Measurements from ENCODE around the gene TTLL5. TPM values are rescaled to one million over a fixed set of nuclear protein-coding genes. Genes with fewer than 3 reads are reported as not detected.
"Not testable (repeated sequence)": the region's sequence is repeated elsewhere in the genome, so short reads cannot be mapped to it uniquely, and the experiment has no call there.

TTLL5 gene
- total RNA-seq, 1 donor from 2014 or later: 36.9 TPM

DNA sequence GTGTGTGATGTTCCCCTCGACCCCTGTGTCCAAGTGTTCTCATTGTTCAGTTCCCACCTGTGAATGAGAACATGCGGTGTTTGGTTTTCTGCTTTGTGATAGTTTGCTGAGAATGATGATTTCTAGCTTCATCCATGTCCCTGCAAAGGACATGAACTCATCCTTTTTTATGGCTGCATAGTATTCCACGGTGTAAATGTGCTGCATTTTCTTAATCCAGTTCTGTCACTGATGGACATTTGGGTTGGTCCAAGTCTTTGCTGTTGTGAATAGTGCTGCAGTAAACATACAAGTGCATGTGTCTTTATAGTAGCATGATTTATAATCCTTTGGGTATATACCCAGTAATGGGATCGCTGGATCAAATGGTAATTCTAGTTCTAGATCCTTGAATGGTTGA is 259.4 kb downstream of the TTLL5 start:
- not testable (repeated sequence) for DNase-seq

DNA sequence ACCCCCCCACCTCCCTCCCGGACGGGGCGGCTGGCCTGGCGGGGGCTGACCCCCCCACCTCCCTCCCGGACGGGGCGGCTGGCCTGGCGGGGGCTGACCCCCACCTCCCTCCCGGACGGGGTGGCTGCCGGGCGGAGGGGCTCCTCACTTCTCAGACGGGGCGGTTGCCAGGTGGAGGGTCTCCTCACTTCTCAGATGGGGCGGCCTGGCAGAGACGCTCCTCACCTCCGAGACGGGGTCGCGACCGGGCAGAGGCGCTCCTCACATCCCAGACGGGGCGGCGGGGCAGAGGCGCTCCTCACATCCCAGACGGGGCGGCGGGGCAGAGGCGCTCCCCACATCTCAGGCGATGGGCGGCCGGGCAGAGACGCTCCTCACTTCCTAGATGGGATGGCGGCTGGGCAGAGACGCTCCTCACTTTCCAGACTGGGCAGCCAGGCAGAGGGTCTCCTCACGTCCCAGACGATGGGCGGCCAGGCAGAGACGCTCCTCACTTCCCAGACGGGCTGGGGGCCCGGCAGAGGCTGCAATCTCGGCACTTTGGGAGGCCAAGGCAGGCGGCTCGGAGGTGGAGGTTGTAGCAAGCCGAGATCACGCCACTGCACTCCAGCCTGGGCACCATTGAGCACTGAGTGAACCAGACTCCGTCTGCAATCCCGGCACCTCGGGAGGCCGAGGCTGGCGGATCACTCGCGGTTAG is 264.2 kb downstream of the TTLL5 start:
- not testable (repeated sequence) for DNase-seq

DNA sequence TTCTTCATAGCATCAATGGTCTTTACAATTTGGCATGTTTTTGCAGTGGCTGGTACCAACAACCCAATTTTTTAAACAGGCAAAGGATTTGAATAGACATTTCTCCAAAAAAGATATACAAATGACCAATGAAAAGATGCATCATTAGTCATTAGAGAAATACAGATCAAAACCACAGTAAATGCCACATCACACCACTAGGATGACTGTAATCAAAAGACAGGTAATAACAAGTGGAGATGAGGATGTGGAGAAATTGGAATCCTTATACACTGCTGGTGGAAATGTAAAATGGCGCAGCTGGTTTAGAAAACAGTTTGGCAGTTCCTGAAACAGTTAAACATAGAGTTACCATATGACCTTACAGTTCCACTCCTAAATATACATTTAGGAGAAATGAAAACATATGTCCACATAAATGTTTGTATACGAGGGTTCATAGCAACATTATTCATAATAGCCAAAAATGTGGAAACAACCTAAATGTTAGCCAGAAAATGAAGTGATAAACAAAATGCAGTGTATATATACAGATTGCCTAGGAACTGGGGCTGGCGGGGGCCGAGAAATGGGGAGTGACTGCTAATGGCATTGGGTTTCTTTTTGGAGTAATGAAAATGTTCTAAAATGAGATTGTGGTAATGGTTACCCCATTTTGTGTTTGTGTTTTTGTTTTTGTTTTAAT is 265.5 kb downstream of the TTLL5 start:
- no peak for DNase-seq

DNA sequence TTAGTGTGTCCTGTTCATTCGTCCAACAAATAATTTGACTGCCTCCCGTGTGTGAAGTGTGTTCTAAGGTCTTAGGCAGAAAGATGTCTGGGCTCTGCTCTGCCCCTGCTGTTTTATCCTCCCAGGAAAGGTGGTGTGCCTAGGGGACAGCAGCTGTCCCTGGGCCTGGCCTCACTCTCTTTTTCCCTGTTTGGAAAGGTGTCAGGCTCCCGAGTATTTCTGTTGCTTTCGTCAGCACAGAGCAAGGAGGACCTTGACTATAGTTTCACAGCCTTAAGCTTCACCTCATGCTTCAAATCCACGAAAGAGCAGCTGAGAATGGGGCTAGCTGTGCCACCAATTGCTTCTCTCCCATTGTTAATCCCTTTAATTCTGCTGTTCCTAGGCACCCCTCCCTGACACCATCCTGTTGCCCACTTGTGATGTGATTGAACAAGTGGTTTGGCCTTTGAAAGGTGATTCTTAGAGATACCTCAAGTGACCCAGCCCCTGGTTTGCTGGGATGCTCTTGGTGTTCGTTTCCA is 266.6 kb downstream of the TTLL5 start:
- no peak for DNase-seq

DNA sequence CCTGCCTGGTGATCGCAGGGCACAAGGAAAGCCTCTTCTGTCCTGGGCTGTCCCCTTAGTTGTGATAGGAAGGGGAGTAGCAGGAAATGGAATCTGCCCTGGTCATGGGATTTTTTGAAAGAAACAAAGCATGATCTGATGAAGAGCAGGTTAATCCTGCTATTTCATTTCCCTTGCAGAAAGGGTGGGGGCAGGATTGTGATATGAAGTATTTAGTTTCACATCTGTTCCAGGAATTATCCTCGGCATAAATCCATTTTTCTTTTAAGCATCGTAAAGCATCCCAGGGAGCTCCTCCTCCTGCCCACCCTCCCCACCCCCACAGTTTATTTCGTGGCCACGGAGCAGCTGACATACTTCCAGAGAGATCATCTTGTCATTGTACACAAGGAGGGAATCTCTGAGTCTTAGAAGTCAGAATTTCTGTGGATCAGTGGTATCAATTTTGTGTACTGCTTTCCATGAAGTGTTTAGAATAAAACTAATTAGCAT is 267.7 kb downstream of the TTLL5 start:
- DNase-seq: peak; percentile 35

DNA sequence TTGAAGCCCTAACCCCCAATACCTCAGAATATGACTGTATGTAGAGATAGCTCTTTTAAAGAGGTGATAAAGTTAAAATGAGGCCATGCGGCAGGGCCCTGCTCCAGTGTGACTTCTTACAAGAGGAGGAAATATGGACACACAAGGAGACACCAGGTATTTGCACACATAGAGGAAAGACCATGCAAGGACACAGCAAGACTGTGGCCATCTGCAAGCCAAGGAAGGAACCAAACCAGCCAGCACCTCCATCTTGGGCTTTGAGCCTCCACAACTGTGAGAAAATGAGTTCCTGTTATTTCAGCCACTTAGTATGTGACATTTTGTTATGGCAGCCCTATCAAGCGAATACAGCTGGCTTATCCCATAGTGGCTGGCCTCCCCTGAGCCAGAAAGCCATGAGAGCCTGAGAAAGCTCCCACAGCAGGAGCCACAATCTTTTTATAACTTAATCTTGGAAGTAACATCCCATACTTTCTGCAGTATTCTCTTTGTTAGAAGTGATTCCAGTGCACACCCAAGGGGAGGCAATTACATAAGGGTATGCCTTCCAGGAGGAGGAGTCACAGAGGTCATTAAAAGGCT is 272.8 kb downstream of the TTLL5 start:
- DNase-seq: no peak

DNA sequence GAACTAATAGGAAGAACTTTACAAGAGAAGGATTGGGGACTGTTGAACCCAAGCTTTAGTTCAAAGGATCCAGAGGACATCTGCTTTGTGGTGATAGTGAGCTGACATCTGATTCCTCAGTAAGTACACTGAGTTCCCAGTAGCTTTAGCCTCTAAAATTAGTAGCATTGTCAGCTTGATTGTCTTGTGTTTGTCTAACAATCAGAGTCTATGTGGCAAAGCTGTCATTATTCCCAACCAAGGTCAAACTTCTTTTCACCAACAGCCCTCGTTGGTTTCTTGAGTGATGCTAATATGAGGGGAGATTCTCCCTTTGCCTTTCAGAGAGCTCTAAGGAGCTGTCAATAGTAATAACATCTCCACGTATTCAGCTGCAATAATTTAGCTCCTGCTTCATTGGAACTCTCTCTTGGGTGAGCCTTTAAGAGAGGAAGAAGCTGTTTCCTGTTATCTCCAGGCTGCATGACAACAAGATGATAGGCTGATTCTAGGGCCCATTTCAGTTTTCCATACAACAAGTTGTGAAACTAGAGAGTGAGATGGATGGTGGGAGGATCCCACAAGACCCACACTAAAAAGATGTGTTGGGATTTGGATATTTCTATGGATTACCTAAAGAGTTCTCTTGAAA is 274.1 kb downstream of the TTLL5 start:
- no peak for DNase-seq

DNA sequence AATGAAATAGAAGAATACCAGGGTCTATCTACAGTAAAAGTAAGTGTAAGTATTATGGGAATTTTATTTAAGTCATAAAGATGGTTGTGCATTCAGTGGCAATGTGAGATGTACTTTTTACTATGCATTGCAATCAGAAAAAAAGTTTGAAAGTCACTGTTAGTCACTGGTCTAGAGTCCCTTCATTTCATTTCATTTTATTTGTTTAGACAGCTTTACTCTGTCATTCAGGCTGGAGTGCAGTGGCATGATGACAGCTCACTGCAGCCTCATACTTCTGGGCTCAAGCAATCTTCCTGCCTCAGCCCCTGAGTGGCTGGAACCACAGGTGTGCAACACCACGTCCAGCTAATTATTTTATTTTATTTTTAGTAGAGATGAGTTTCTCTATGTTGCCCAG is 278.2 kb downstream of the TTLL5 start:
- DNase-seq: no peak

DNA sequence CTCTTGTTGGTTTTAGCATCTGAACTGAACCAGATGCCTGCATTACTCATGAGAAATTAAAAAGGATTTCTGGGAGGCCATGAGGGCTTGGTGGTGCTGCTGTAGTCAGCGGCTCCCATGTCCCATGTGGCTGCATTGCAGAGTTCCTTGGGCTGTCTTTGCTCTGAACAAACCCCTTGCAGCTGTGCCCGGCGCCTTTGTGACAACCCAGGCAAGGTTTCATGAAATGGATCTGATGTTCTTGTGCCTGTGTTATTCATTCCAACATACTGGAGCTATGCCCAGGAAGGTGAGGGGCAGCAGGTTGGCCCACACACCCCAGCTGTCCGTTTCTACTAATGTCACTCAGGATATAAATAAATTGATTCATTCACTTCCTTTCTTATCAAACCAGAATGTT is 280.0 kb downstream of the TTLL5 start:
- DNase-seq: peak; percentile 28

DNA sequence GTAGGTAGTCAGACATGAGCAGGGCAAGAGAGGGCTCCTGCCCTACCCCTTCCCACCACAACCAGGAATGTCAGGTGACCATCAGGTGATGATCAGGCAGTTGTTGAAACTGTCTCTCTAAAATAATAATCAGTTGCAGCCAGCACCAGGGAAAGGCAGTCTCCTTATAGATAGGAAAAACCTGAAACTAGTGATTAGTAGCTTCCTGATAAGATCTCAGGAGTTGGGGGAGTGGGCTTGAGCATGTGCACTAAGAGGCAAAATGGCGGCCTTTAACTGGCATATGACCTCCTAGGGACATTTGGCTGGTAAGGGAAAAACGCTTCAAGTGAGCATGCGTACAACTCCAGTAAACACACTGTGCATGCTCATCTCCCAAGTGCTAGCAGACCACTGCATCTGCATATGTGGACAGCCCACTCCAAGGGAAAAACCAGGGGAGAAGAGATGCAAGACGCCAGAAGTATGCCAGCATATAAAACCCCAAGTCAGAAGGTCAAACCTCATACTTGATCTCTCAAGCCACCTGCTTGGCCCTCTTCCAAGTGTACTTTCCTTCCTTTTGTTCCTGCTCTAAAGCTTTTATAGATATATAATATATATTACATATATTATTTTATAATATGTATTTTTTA is 283.7 kb downstream of the TTLL5 start:
- DNase-seq: no peak

DNA sequence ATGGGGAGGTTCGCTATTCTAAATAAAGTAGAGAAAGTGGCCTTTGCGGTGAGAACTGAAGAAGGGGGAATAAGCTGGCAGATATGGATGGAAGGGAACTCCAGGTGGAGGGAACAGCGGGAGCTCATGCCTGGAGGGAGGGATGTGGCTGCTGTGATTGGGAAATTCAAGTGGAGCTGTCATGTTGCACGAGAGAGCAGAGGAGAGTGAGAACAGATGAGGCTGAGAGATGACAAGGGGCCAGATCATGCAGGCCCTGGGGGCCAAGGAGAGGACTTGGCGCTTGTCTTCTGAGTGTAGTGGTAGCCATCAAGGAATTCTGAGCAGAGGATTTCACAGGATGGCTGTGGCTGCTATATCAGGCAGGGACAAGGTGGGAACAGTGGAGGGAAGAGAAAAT is 285.7 kb downstream of the TTLL5 start:
- no peak for DNase-seq

DNA sequence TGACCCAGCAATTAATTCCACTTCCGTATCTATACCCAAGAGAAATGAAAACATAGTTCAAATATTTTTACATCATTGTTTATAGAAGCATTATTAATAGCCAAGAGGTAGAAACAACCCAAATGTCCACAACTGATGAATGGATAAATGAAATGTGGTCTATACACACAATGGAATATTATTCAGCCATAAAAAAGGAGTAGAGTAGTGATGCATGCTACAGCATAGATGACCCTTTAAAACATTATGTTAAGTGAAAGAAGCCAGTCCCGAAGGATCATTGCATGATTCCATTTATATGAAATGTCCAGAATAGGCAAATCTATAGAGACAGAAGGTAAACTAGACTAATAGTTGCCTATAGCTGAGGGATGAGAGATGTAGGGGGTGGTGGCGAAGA is 291.4 kb downstream of the TTLL5 start:
- no peak for DNase-seq

DNA sequence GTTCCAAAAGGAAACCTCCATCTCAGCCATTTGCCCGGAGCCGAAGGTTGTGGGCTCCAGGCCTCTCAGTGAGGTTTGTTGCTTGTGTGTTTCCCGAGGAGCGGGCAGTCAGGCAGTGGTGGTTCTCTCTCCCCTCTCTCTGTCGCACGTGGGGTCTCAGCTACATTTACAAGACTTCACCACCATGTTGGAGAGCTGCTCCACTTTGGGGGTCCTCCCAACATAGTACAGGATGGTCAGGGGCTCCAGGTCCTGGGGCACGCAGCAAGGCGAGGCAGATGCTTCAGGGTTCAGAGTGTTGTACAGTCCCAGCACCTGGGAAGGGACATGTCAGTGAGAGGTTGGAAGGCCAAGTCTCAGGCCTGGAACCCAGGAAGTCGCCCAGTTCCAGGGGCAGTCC is 298.0 kb downstream of the TTLL5 start:
- no peak for DNase-seq

DNA sequence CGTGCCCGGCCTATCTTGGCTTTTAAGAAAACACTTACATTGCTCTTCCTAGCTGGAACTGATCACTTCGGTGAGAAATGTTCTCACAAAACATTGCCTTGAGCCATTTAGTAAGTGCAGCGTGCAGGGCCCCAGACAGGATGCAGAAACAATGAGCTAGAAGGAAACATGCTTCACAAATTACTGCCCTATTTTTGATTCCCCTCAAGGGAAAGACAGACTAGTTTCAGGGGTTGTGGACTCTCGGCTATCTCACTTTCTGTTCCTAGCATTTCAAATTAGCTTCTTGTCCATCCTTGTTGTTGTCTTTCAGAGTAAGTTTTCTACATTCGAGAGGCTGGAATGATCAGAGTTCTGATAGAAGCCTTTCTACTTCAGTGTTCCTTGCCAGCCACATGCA is 299.2 kb downstream of the TTLL5 start:
- no peak for DNase-seq

DNA sequence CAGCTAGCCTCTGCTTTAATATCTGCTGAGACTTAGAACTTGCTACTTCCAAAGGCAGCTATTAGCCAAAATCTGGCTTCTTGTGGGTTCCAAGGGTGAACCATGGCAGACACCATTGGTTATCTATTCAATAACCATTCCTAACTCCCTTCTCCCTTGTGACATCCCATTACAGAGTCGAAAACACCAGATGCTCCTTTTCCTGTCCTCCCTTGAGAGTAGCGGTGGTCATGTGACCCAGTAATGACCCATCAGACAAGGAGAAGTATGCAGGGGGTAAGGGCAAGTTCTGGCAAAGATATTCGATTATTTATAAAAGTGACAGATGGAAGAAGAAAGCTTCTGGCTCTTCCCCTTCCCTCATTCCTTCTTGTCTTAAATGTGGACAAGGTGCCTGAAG is 300.6 kb downstream of the TTLL5 start:
- DNase-seq: no peak

DNA sequence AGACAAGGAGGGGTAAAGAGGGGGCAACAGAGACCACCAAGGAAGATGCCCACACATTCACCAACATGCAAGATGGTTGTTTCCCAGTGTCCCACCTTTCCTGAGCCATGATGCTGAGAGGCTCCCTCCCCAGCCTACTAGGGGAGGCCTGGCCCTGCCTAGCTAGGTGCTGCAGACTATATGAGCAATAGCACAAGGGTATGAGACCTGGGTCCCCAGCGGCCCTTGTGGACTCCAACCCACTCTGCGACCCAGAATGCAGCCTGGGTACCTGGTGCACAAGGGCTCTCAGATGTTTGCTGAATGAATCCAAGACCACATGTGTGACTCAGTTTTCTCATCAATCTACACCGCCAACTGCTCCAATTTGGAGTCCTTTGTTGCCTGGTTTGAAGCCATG is 306.8 kb downstream of the TTLL5 start:
- DNase-seq: no peak

DNA sequence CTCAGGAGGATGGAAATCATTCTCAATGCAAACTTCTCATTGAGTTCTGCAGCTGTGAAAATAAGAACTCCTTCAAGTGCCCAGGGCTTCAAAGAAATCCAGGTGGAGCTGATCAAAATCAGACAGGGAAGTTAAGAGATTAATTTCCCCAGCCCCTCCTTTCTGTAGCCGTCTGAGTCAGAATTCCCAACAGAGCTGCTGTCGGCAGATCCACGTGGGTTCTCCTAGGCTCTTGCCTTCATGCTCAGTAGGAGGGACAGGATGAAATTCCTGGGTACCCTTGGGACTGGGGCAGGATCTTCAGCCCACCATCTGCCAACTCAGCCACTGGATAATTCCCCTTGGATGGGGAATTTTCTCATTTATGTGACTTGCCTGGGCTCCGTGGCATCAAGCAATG is 307.4 kb downstream of the TTLL5 start:
- DNase-seq: no peak

DNA sequence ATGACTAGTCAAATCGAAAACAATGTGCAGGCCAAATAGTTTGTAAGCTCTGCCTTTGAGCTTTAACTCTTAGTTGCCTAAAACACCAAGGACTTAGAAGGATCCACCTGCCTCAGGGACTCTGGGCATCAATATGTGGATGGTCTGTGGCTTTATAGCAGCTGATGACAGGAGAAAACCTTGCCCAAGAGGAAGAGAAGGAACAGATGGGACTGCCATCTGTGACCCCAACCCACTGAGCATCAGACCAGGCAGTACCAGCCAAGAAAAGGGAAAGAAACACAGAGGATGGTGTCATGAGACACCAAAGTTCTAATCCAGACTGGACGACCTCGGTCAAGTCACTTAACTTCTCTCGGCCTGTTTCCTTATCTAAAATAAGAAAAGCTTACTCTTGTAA is 308.1 kb downstream of the TTLL5 start:
- no peak for DNase-seq

DNA sequence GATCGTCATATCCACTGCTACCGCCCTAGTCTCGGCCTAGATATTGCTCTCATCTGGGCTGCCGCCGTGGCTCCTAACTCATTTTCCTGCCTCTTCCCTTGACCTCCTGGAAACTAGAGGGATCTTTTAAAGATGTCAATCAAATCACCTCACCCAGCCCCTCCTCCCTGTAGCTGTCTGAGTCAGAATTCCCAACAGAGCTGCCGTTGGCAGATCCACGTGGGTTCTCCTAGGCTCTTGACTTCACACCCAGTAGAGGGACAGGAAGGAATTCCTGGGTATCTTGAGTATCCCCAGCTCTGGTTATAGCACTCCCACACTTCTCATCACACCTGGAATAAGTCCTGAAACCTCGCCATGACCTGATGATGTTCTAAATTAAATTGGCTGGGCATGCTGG is 308.8 kb downstream of the TTLL5 start:
- DNase-seq: no peak

DNA sequence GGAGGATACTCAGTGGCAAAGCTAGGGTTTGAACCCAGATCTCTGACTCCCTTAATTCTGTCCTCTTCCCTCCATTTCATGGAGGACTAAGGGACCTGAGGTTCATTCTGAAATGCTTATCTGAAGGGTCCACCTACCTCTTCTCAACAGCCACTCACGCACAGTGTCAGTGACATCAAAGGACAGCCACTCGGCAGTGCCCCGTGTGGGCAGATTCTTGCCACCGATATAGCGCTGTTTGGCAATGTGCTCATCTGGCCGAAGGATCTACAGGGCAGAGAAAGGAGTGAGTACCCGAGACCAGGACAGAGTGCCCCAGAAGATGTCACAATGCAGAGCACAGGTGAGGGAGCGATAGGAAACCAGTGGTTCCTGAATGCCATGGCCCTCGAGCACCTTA is 309.9 kb downstream of the TTLL5 start:
- DNase-seq: no peak

DNA sequence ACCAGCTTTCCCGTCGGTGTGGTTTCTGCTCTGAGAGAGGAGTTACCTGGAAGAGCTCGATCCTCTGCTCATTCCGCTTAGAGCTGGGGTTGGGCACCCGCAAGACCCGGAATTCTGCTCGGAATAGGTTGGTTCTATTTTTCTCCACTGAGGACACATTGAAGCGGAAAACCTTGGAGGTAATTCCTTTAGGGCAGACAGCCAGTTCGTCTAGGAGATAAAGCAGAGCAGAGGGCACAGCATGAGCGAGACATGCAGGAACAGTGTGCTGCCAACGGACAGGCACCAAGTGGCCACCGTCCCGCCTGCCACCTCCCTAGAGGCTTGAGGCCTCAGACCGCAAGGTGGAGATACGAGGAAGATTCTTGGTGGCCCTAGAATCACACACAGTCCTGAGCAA is 310.5 kb downstream of the TTLL5 start:
- no peak for DNase-seq

DNA sequence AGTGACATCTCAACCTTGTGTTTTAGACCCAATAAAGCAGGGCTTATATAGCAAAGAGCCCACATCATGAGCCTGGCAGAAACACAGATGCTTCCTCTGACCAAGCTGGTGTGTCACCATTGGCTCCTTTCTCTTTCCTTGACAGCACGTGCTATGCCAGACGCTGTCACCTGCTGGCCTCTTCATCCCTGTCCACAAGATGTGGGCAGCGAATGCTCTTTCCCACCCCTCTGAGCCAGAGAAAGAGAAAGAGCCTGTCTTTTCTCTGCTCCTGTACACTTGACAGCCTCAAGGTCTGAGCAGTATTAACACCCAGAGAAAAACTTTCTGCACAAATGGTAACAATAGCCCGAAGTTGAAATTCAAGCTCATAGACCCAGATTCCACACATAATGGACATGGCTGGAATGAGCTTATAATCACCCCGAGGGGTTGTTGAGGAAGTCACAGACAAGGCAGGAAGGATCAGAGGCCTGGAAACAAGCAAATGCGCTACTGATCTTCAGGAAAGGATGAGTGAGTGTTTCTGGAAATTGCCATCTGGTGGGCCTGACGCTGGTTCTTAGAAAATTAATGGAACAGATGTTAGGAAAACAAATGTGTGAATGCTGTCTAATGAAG is 311.9 kb downstream of the TTLL5 start:
- DNase-seq: peak; percentile 69

Measured in dermis blood vessel endothelial cell (primary cell).